OCI-LY1 (cell line): ENCODE measurements around the gene TRIP10.
A peak's percentile ranks its signal among the peaks of the same experiment; 100 is the strongest.

Source experiments
- H2AFZ ChIP-seq: fragments of 200-600 bp; sonication (generic), shearing (Covaris generic); 2 replicates; pipeline ENCODE4 v1.6.0; 2014; ENCODE audit warnings: antibody characterized with exemption, mild to moderate bottlenecking, low read length
- H3F3A ChIP-seq: fragments of 200-600 bp; sonication (generic), shearing (Covaris generic); 2 replicates; pipeline ENCODE4 v1.6.0; 2014; ENCODE audit warnings: mild to moderate bottlenecking, antibody characterized with exemption, low read length, moderate library complexity; ENCODE audit not compliant: insufficient read depth
- H3K27ac ChIP-seq: fragments of 200-600 bp; sonication (generic); 2 replicates; pipeline ENCODE4 v1.5.1; 2014; ENCODE audit warnings: low read length, mixed run types, mild to moderate bottlenecking, low read depth; ENCODE audit not compliant: poor library complexity, severe bottlenecking
- H3K27me3 ChIP-seq: fragments of 200-600 bp; sonication (generic); 2 replicates; pipeline ENCODE4 v1.6.0; 2014; ENCODE audit warnings: antibody characterized with exemption, mild to moderate bottlenecking, low read length, moderate library complexity; ENCODE audit not compliant: insufficient read depth
- H3K36me3 ChIP-seq: fragments of 200-600 bp; sonication (generic); 2 replicates; pipeline ENCODE4 v1.6.1; 2014; ENCODE audit warnings: mild to moderate bottlenecking, antibody characterized with exemption, low read length, moderate library complexity, mixed read lengths; ENCODE audit not compliant: insufficient read depth
- H3K4me1 ChIP-seq: fragments of 200-600 bp; sonication (generic); 2 replicates; pipeline ENCODE4 v1.5.1; 2014; ENCODE audit warnings: mild to moderate bottlenecking, low read length, moderate library complexity; ENCODE audit not compliant: insufficient read depth, severe bottlenecking
- H3K4me2 ChIP-seq: fragments of 200-600 bp; sonication (generic), shearing (Covaris generic); 2 replicates; pipeline ENCODE4 v1.6.1; 2014; ENCODE audit warnings: low read length
- H3K4me3 ChIP-seq: fragments of 200-600 bp; sonication (generic); 2 replicates; pipeline ENCODE4 v1.5.1; 2014; ENCODE audit warnings: low read length, low read depth, mild to moderate bottlenecking, mixed read lengths; ENCODE audit not compliant: poor library complexity, severe bottlenecking
- H3K79me2 ChIP-seq: fragments of 200-600 bp; shearing (Covaris generic); 2 replicates; pipeline ENCODE4 v1.6.1; 2016; ENCODE audit warnings: mixed run types, low read length, mixed read lengths; ENCODE audit not compliant: insufficient read depth
- H3K9ac ChIP-seq: fragments of 200-600 bp; sonication (generic), shearing (Covaris generic); 2 replicates; pipeline ENCODE4 v1.6.1; 2014; ENCODE audit warnings: mild to moderate bottlenecking, low read length, mixed read lengths
- H3K9me2 ChIP-seq: fragments of 200-600 bp; sonication (generic), shearing (Covaris generic); 2 replicates; pipeline ENCODE4 v1.6.1; 2014; ENCODE audit warnings: low read depth, mild to moderate bottlenecking, low read length, mixed read lengths
- H3K9me3 ChIP-seq: fragments of 200-600 bp; shearing (Covaris generic); 2 replicates; pipeline ENCODE4 v1.6.1; 2014; ENCODE audit warnings: low read length, mixed read lengths
- H4K20me1 ChIP-seq: fragments of 200-600 bp; sonication (generic), shearing (Covaris generic); 2 replicates; pipeline ENCODE4 v1.6.0; 2016; ENCODE audit warnings: mild to moderate bottlenecking, low read length; ENCODE audit not compliant: insufficient read depth
- CTCF ChIP-seq: fragments of 200-600 bp; sonication (generic), shearing (Covaris generic); IDR thresholded peaks from 2 replicates; pipeline ENCODE4 v1.5.1; 2017; ENCODE audit warnings: mild to moderate bottlenecking, antibody characterized with exemption, low read length, moderate library complexity, mixed read lengths
- EZH2 ChIP-seq: fragments of 200-600 bp; sonication (generic), shearing (Covaris generic); IDR thresholded peaks from 2 replicates; pipeline ENCODE4 v1.8.0; 2017; ENCODE audit warnings: borderline replicate concordance, mixed run types, mild to moderate bottlenecking, antibody characterized with exemption, low read length, moderate library complexity, mixed read lengths

Gene TRIP10

GRCh38 chr19:6735181-6735911, 4.1 kb upstream of the TRIP10 start:
- H3K27ac ChIP-seq = peak overlapping the region; percentile 51
- H3K4me3 ChIP-seq = peak overlapping the region; percentile 74

GRCh38 chr19:6736169-6736916, 3.1 kb upstream of the TRIP10 start:
- H3K4me2 ChIP-seq = peak overlapping the region; percentile 84
- peak overlapping the region; percentile 51 for H3K27ac ChIP-seq
- peak overlapping the region; percentile 74 for H3K4me3 ChIP-seq
- no peaks in the 10 kb centered on the region for H3K27me3 ChIP-seq
- no peaks in the 10 kb centered on the region for H3K9me2 ChIP-seq
- H3K9me3 ChIP-seq = no peaks in the 10 kb centered on the region
- peaks cover 7% of the 10 kb centered on the region; the same call in 1 of the 2 replicates for H3F3A ChIP-seq
- H2AFZ ChIP-seq = no peak overlapping the region
- peaks cover 38% of the 10 kb centered on the region for H3K4me1 ChIP-seq
- peak overlapping the region; percentile 70 for H3K9ac ChIP-seq
- H4K20me1 ChIP-seq = no peaks in the 10 kb centered on the region
- no peaks in the 10 kb centered on the region for H3K79me2 ChIP-seq
- TF ChIP-seq CTCF = peak; percentile 66
- TF ChIP-seq EZH2 = no peak
- no peaks in the 10 kb centered on the region for H3K36me3 ChIP-seq

More at GRCh38 chr19:6735181-6735911, 4.1 kb upstream of the TRIP10 start:
- Histone ChIP-seq H3K4me2 (peak overlapping the region; percentile 84), H3K9me3 (no peaks in the 10 kb centered on the region), H2AFZ (no peak overlapping the region), H3K36me3 (no peaks in the 10 kb centered on the region), H3F3A (peaks cover 7% of the 10 kb centered on the region; the same call in 1 of the 2 replicates), H3K27me3 (no peaks in the 10 kb centered on the region), H3K79me2 (no peaks in the 10 kb centered on the region), H3K9ac (peak overlapping the region; percentile 70; the same call in 1 of the 2 replicates), H3K9me2 (no peaks in the 10 kb centered on the region), H3K4me1 (peaks cover 30% of the 10 kb centered on the region), H4K20me1 (no peaks in the 10 kb centered on the region)
- TF ChIP-seq CTCF = no peak
- no peak for TF ChIP-seq EZH2

- H3K4me1 ChIP-seq = peaks cover 44% of the 10 kb centered on the region
Observed at GRCh38 chr19:6736917-6737283, 2.6 kb upstream of the TRIP10 start.

More at GRCh38 chr19:6736917-6737283, 2.6 kb upstream of the TRIP10 start:
- Histone ChIP-seq H3F3A (peaks cover 7% of the 10 kb centered on the region; the same call in 1 of the 2 replicates), H4K20me1 (no peaks in the 10 kb centered on the region), H2AFZ (no peak overlapping the region), H3K9ac (peak overlapping the region; percentile 70), H3K27me3 (no peaks in the 10 kb centered on the region), H3K36me3 (no peaks in the 10 kb centered on the region), H3K27ac (peak overlapping the region; percentile 51), H3K9me3 (no peaks in the 10 kb centered on the region), H3K4me3 (peak overlapping the region; percentile 74), H3K9me2 (no peaks in the 10 kb centered on the region), H3K79me2 (no peaks in the 10 kb centered on the region), H3K4me2 (peak overlapping the region; percentile 84)
- no peak; the same call in 1 of the 2 replicates for TF ChIP-seq CTCF
- no peak for TF ChIP-seq EZH2
